Brain microvascular endothelial cell (primary cell): ENCODE results near the gene KCNH1.

Source experiments
- DNase-seq: peaks from one replicate; pipeline ENCODE4 v3.0.0-alpha.2; 2020
- H3K27ac ChIP-seq: fragments of 250-450 bp; sonication (Bioruptor Pico); 2 replicates; pipeline ENCODE4 v1.5.1; 2020; ENCODE audit warnings: mild to moderate bottlenecking, moderate library complexity
- H3K27me3 ChIP-seq: fragments of 250-450 bp; sonication (Bioruptor Pico); replicated peaks from 2 replicates; pipeline ENCODE4 v1.5.1; 2020; ENCODE audit warnings: mild to moderate bottlenecking
- H3K36me3 ChIP-seq: fragments of 250-450 bp; sonication (Bioruptor Pico); replicated peaks from 2 replicates; pipeline ENCODE4 v1.5.1; 2020; ENCODE audit warnings: mild to moderate bottlenecking
- H3K4me3 ChIP-seq: 2 replicates; pipeline ENCODE4 v1.5.1; 2011; ENCODE audit warnings: low read depth, mild to moderate bottlenecking, control low read depth, low read length, moderate library complexity
- CTCF ChIP-seq: IDR thresholded peaks from 2 replicates; pipeline ENCODE4 v1.5.1; 2011; ENCODE audit warnings: low read depth, mild to moderate bottlenecking, moderate library complexity, low read length, control low read depth, inconsistent platforms; ENCODE audit errors: missing control alignments
- in situ Hi-C: cut with HindIII; loops from 2 replicates; pipeline ENCODE4 v1.10.0; 2017; ENCODE audit warnings: low sequenced_read_pairs, low pct_ligation_motif_present

The KCNH1 gene

GRCh38 chr1:210898473-210898872 lies 235.5 kb downstream of the KCNH1 start:
- DNase-seq, result no peak
- Histone ChIP-seq H3K27ac (no peak overlapping the region), H3K27me3 (no peaks in the 10 kb centered on the region), H3K36me3 (no peaks in the 10 kb centered on the region), H3K4me3 (no peak overlapping the region)
- no peak for TF ChIP-seq CTCF
- in situ Hi-C loops, result no loop called here

GRCh38 chr1:210883821-210884220 lies 250.1 kb downstream of the KCNH1 start:
- H3K4me3 ChIP-seq, result no peak overlapping the region
- in situ Hi-C loops, result no loop called here
- no peaks in the 10 kb centered on the region for H3K27me3 ChIP-seq
- H3K36me3 ChIP-seq, result no peaks in the 10 kb centered on the region
- DNase-seq, result no peak
- H3K27ac ChIP-seq, result no peak overlapping the region
- no peak for TF ChIP-seq CTCF

GRCh38 chr1:210882414-210883221 lies 251.3 kb downstream of the KCNH1 start:
- peak; percentile 3 for DNase-seq
- in situ Hi-C loops, result no loop called here
- H3K4me3 ChIP-seq, result no peak overlapping the region
- no peak overlapping the region for H3K27ac ChIP-seq
- H3K36me3 ChIP-seq, result no peaks in the 10 kb centered on the region
- H3K27me3 ChIP-seq, result no peaks in the 10 kb centered on the region
- no peak for TF ChIP-seq CTCF

GRCh38 chr1:210878564-210878963 lies 255.4 kb downstream of the KCNH1 start:
- no peaks in the 10 kb centered on the region for H3K36me3 ChIP-seq
- H3K4me3 ChIP-seq, result no peak overlapping the region
- H3K27ac ChIP-seq, result no peak overlapping the region
- TF ChIP-seq CTCF, result no peak
- no peak for DNase-seq
- H3K27me3 ChIP-seq, result no peaks in the 10 kb centered on the region
- in situ Hi-C loops, result no loop called here

- Histone ChIP-seq H3K27ac (no peak overlapping the region), H3K4me3 (no peak overlapping the region), H3K36me3 (no peaks in the 10 kb centered on the region), H3K27me3 (no peaks in the 10 kb centered on the region)
- DNase-seq, result no peak
- no peak for TF ChIP-seq CTCF
- in situ Hi-C loops, result no loop called here
Observed at GRCh38 chr1:210876275-210876674, 257.7 kb downstream of the KCNH1 start.

GRCh38 chr1:210866532-210866931 lies 267.4 kb downstream of the KCNH1 start:
- no peak for DNase-seq
- H3K36me3 ChIP-seq, result no peaks in the 10 kb centered on the region
- in situ Hi-C loops, result no loop called here
- TF ChIP-seq CTCF, result no peak
- no peak overlapping the region for H3K4me3 ChIP-seq
- H3K27me3 ChIP-seq, result no peaks in the 10 kb centered on the region
- no peak overlapping the region for H3K27ac ChIP-seq
